Measurements from ENCODE around the gene RPS16. TPM values are rescaled to one million over a fixed set of nuclear protein-coding genes. Genes with fewer than 3 reads are reported as not detected.

Gene RPS16
- total and polyA plus RNA-seq, 2 of the 13 experiments (the other 11 are each of a cell fraction or from before 2014, with no cell fraction given): 488 to 2,583 TPM

GRCh38 chr19:39397360-39398296 is 38.1 kb downstream of the RPS16 start (continued):
- TF ChIP-seq SRY (CRISPR knock-in tag; IDR thresholded peaks at IDR 0.05) (no peak; the same call in none of the 2 replicates), ZNF34 (CRISPR knock-in tag; IDR thresholded peaks at IDR 0.05; ENCODE audit: borderline replicate concordance) (no peak), ZBTB21 (CRISPR knock-in tag; IDR thresholded peaks at IDR 0.05) (no peak), ATF4 (CRISPR knock-in tag; IDR thresholded peaks at IDR 0.05) (0 out of 4 replicates have a peak, but pooled peaks of 1 of the 2 experiments have one; percentile 30), ZNF543 (CRISPR knock-in tag; IDR thresholded peaks at IDR 0.05) (0 out of 2 replicates have a peak, but pooled peaks have one; percentile 21), ARNT (IDR thresholded peaks at IDR 0.05) (no peak), MYC (CRISPR knock-in tag; IDR thresholded peaks at IDR 0.05; ENCODE audit: borderline replicate concordance) (no peak), PHB2 (IDR thresholded peaks at IDR 0.05; ENCODE audit: partially characterized antibody) (no peak), ZNF7 (CRISPR knock-in tag; IDR thresholded peaks at IDR 0.05) (peak; percentile 74; the same call in 1 of the 2 replicates), CBX5 (CRISPR knock-in tag; IDR thresholded peaks at IDR 0.05; ENCODE audit: borderline replicate concordance) (peak; percentile 92), FOXO1 (CRISPR knock-in tag; IDR thresholded peaks at IDR 0.05) (peak; percentile 94), ZNF766 (CRISPR knock-in tag; IDR thresholded peaks at IDR 0.05; ENCODE audit: borderline replicate concordance) (no peak; the same call in 1 of the 2 replicates), TFAP4 (IDR thresholded peaks at IDR 0.05; ENCODE audit: borderline replicate concordance, low read depth) (peak; percentile 78; the same call in 1 of the 2 replicates), KLF9 (CRISPR knock-in tag; IDR thresholded peaks at IDR 0.05; ENCODE audit: low read depth) (peak; percentile 78; the same call in 1 of the 2 replicates)
- TF ChIP-seq, protein P1, sequence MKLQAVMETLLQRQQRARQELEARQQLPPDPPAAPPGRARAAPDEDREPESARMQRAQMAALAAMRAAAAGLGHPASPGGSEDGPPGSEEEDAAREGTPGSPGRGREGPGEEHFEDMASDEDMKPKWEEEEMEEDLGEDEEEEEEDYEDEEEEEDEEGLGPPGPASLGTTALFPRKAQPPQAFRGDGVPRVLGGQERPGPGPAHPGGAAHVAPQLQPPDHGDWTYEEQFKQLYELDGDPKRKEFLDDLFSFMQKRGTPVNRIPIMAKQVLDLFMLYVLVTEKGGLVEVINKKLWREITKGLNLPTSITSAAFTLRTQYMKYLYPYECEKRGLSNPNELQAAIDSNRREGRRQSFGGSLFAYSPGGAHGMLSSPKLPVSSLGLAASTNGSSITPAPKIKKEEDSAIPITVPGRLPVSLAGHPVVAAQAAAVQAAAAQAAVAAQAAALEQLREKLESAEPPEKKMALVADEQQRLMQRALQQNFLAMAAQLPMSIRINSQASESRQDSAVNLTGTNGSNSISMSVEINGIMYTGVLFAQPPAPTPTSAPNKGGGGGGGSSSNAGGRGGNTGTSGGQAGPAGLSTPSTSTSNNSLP (IDR thresholded peaks at IDR 0.05; ENCODE audit: low read depth, low read length): no peak; the same call in 1 of the 2 replicates
- TF ChIP-seq, protein P2, sequence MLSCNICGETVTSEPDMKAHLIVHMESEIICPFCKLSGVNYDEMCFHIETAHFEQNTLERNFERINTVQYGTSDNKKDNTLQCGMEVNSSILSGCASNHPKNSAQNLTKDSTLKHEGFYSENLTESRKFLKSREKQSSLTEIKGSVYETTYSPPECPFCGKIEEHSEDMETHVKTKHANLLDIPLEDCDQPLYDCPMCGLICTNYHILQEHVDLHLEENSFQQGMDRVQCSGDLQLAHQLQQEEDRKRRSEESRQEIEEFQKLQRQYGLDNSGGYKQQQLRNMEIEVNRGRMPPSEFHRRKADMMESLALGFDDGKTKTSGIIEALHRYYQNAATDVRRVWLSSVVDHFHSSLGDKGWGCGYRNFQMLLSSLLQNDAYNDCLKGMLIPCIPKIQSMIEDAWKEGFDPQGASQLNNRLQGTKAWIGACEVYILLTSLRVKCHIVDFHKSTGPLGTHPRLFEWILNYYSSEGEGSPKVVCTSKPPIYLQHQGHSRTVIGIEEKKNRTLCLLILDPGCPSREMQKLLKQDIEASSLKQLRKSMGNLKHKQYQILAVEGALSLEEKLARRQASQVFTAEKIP (CRISPR knock-in tag; IDR thresholded peaks at IDR 0.05; ENCODE audit: borderline replicate concordance): no peak
- TF ChIP-seq, protein P3, sequence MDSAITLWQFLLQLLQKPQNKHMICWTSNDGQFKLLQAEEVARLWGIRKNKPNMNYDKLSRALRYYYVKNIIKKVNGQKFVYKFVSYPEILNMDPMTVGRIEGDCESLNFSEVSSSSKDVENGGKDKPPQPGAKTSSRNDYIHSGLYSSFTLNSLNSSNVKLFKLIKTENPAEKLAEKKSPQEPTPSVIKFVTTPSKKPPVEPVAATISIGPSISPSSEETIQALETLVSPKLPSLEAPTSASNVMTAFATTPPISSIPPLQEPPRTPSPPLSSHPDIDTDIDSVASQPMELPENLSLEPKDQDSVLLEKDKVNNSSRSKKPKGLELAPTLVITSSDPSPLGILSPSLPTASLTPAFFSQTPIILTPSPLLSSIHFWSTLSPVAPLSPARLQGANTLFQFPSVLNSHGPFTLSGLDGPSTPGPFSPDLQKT (CRISPR knock-in tag; IDR thresholded peaks at IDR 0.05; ENCODE audit: borderline replicate concordance): no peak
- TF ChIP-seq, protein P4, sequence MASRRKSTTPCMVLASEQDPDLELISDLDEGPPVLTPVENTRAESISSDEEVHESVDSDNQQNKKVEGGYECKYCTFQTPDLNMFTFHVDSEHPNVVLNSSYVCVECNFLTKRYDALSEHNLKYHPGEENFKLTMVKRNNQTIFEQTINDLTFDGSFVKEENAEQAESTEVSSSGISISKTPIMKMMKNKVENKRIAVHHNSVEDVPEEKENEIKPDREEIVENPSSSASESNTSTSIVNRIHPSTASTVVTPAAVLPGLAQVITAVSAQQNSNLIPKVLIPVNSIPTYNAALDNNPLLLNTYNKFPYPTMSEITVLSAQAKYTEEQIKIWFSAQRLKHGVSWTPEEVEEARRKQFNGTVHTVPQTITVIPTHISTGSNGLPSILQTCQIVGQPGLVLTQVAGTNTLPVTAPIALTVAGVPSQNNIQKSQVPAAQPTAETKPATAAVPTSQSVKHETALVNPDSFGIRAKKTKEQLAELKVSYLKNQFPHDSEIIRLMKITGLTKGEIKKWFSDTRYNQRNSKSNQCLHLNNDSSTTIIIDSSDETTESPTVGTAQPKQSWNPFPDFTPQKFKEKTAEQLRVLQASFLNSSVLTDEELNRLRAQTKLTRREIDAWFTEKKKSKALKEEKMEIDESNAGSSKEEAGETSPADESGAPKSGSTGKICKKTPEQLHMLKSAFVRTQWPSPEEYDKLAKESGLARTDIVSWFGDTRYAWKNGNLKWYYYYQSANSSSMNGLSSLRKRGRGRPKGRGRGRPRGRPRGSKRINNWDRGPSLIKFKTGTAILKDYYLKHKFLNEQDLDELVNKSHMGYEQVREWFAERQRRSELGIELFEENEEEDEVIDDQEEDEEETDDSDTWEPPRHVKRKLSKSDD (CRISPR knock-in tag; IDR thresholded peaks at IDR 0.05; ENCODE audit: low read depth): 0 out of 2 replicates have a peak, but pooled peaks have one; percentile 45

Data from HepG2 (cell line).